Fibroblast of skin of abdomen (primary cell): ENCODE results near the gene IFNG.

Experiments used
- DNase-seq: peaks from one replicate; pipeline ENCODE4 v3.0.0-alpha.2; 2013

IFNG gene

DNA sequence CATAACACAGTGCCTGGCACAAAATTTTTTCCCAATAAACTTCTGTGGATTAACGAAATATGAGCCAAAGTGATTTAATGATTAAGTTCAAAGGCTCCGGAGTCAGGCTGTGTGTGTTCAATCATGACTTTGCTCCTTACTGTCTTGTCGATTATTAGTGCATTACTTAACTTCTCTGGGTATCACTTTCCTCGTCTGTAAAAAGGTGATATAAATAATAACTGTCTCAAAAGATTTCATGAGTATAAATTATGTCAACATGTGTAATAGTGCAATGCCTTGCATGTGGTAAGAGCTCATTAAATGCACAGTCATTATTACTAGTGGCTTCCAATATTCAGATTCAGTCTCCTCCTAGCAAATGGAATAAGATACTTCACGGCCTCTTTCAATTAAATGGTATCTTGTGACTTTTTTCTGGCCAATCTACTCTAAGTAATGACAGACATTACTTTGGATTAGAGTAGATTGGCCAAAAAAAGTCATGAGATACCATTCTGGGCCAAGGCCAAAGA, 6.8 kb upstream of the IFNG start:
- no peak for DNase-seq

DNA sequence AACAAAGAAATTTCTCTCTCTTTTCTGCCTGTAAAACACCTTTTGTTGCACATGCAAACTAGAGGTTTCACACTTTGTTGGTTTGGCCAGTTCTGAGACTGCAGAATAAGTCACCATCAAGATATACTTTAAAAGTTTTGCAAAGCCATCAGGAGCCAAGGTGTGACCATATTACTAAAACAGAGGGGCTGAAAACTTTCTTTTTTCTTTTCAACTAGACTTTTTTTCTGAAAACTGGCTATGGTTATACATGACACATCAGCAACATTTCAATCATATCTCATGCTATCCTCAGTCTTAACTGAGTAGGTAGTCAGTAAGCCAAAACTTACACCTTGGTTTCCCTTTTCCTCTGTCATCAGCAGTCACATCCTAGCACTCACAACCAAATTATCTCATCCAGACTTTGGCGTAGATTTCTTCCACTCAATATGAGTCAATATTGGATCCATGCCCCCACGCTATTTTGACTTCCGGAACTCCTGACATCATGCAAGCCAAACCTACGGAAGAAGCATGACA, 4.1 kb upstream of the IFNG start:
- no peak for DNase-seq

DNA sequence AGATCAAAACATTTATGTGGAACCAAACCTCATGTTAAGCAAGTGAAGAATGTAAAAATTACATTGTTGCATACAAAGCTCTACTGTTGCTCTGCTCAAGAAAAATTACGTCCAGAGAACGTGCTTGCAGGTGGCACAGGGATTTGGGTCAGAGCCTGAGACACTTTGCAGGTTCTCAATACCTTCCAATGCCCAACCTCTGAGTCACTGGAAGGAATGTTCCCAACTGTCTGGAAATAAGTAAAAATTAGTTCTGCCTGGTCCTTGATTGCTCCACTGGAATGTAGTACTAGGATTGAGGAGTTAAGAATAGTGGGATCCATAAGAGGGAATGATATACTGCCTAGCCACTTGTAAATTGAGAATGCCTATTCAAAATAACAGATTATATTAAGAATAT, 2.8 kb upstream of the IFNG start:
- no peak for DNase-seq

- peak; percentile 12 for DNase-seq
Measured at GRCh38 chr12:68158432-68158831, 1.1 kb downstream of the IFNG start.

DNA sequence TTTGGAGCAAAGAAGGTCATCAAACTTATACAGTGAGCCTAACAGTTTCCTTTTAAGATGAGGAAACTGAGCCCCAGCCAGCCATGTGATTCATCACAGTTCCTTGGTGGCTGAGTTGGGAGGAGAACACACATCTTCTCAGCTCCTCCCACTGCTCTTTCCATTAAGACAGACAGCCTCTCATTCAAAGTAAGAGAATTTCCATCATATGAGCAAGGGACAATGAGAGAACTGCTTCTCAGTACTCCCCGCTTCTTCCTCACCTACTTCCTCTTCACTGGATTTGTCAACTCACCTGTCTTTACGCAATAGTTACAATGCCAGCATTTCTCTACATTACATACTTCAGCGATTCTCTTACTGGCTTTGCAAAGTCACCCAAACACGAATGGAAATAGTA, 2.2 kb downstream of the IFNG start:
- no peak for DNase-seq

DNA sequence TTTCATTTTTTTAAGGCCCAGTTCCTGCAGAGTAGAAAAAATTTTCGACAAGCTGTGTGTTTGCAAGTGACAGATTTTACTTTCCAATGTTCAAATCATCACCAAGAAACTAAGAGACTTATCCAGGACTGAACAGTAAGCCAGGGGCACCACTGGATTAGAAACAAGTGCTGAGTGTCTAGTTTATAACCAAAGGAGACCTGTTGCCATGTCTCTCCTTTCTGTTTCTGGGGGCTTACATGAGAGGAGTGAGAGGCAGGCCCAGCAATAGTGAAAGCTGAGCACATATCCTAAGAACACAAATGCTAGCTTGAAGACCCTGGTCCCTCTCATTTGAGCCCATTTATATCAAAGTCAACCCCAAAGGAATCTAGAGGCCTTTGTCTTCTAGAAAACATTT, 2.9 kb downstream of the IFNG start:
- DNase-seq = no peak

DNA sequence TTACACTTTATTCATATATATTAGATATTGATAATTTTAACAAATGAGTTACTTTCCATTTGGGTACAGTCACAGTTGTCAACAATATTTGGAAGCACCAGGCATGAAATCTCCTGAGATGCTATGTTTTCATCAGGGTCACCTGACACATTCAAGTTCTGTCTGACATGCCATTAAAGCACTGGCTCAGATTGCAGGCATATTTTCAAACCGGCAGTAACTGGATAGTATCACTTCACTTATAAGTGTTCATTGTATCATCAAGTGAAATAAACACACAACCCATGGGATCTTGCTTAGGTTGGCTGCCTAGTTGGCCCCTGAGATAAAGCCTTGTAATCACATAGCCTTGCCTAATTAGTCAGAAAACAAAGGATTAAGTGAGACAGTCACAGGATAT, 4.8 kb downstream of the IFNG start:
- no peak for DNase-seq

GRCh38 chr12:68148261-68148951, 11.1 kb downstream of the IFNG start:
- DNase-seq = no peak

GRCh38 chr12:68140556-68140955, 19.0 kb downstream of the IFNG start:
- DNase-seq = no peak

DNA sequence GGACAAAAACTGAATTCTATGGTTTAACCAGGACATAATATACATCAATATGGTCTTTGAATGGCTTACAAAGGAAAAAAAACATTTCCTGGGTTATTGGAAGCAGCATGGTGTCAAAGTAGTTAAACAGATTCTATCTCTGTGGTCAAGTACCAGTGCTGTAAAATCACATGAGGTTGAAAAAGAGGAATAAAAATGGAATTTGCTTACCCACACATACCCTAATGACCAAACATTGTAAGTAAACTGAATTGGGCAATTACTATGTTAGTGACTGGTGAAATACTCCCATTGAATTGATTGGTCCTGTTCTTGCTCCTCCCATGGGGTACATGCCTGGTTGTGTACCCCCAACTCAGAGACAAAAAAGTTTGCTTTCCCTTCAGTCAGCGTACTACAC, 19.6 kb downstream of the IFNG start:
- DNase-seq = no peak

GRCh38 chr12:68139001-68139400, 20.5 kb downstream of the IFNG start:
- no peak for DNase-seq

DNA sequence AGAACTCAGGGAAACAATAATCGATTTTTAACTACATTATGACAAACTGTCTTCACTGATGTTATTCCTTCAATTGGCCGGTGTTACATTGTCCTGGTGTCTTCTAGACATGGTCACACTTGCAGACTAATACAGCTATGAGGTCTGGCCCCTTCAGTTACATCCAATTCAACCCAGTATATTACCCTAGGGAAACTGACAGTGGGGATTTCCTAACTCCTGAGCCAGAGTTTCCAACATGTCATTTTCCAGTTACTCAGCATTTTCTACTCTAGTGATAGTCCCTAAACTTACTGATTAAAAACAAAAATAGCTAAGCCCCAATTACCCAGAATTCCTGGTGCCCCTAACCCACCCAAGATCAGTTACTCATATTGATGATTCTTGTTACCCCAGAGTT, 21.1 kb downstream of the IFNG start:
- DNase-seq = no peak

GRCh38 chr12:68137335-68137830, 22.2 kb downstream of the IFNG start:
- no peak for DNase-seq

GRCh38 chr12:68135520-68135919, 24.0 kb downstream of the IFNG start:
- no peak for DNase-seq

DNA sequence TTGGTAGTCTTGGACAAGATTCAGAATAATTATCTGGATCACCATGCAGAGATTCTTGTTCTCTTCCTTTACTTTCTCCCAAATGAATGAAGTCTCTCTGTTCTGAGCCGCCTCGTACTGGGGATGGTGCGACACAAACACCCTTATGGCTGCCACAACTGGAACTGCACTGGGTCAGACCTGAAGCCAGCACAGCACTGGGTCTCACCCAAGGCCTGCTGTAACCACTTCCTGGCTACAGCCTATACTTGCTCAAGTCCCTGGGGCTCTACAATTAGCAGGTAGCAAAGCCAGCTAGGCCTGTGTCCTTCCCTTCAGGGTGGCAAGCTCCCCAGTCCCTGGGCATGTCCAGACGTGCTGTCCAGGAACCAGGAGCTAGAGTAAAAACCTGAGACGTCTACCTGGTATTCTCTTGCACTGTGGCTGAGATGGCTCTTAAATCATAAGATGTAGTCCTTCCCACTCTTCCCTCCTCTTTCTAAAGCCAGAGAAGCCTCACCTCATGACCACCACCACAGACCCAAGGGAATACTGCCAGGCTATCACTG, 27.6 kb downstream of the IFNG start:
- DNase-seq = no peak

DNA sequence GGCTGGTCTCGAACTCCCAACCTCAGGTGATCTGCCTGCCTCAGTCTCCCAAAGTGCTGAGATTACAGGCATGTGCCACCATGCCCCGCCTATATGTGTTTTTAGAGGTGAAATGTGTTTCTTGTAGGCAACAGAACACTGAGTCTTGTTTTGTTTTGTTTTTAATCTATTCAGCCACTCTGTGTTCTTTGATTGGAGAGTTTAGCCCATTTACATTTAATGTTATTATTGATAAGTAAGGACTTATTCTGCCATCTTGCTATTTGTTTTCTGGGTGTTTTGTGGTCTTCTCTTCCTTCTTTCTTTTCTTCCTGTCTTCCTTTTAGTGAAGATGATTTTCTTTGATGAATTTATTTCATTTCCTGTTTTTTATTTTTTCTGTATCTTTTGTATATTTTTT, 29.6 kb downstream of the IFNG start:
- no peak for DNase-seq

GRCh38 chr12:68122236-68122920, 37.2 kb downstream of the IFNG start:
- DNase-seq = peak; percentile 24

DNA sequence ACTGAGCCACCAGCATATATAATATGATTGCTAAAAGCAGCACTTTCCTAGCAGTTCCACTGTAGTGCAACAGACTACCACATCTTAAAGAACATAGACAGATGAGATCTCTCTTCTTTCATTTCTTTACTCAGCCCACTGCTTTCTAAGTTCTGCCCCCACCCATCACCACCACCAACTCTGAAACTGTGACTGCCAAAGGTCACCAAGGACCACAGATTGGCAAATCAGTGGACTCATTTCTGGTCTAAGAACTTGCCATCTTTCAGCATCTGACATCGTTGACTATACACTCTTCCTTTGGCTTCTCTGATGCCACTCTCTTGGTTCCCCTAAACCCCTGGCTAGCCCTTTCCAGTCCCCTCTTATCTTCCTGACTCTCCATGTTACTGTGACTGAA, 38.4 kb downstream of the IFNG start:
- no peak for DNase-seq

GRCh38 chr12:68119724-68120211, 39.8 kb downstream of the IFNG start:
- DNase-seq = no peak

DNA sequence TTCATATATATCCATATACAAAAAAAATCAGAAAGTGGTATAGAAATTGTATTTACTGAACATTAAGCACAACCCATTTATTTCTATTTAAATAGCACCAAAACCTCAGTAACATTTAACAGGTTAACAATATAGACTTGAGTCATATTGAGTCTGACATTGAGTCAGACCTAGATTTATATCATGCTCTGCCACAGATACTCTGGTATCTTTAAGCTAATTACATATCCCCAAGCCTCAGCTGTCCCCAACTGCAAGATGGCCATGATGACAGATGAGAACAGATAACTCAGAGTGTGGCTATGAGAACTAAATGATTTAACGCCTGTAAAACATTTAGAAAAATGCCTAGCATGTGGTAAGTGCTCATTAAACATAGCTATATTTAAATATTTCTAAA, 40.3 kb downstream of the IFNG start:
- DNase-seq = no peak

DNA sequence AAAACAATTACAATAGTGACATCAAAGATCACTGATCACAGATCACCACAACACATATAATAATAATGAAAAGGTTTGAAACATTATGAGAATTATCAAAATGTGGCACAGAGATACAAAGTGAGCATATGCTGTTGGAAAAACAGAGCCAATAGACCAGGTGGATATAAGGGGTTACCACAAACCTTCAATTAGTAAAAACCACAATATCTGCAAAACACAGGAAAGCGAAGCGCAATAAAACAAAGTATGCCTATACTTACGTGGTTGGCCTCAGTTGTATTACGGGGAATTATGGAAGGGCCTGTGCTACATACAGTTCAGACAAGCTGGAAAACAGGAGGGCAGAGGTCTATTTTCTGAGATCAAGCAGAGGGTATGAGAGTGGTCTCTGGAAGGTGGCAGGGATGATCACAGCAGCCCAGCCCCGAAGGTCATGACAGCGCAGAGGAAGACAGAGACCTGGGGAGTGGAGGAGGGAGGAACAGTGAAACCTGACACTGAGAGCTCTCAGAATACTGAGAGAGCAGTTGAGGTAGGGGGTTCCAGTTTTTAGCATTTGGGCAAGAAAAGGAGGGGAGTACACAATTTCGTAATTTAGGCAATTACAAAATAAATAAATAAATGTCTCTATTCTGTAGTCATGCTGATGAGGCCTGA, 41.3 kb downstream of the IFNG start:
- DNase-seq = no peak

GRCh38 chr12:68117661-68118060, 41.9 kb downstream of the IFNG start:
- DNase-seq = no peak

DNA sequence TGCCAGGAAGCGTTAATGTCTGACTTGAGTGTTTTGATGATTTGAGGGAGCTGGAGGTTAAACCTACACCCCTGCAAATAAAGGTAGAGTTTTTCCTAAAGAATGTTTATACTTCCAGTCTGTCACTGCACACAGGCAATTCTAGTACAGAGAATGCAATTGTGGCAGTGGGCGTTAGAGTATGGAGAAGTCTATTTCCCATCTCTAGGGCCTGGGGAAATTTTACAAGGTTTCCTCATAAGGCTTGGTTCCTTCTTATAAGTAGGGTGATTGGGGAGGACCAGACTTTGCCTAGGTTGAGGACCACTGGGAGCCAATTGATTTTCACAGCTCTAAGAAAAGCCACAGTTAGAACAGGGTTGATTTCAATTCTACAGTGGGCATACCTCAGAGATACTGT, 44.3 kb downstream of the IFNG start:
- DNase-seq = no peak
